ENCODE measurements around the gene TTC6.

TTC6 gene

DNA sequence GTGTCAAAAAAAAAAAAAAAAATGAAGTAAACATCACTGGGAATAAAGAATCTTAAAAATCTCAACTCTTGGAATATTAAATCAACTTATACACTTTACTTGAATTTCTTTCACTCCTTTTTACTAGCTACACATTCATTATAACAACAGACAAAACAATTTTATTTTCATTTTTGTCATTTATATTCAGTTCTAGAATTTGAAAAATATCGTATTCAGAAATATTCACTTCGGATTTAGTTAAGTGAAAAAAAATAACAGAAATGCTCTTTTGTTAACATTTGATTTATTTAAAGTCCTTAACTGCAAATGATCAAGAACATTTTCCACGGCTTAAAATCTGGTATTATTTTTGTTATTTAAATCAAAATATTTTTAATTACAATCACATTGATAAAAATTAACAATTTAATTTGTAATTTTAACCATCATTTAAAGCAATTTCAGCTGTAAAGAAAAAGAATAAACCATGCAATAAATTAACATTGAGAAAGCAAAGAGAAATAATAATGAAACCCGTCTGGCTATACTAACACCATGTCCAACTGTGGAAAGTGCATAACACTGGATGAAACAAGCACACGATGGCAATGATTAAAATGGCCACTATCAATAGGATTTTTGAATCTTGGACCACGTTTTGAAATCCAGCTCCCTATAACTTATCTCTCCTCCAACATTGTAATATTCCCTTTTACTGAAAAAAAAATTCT lies 5.6 kb upstream of the TTC6 start:
- Mint-ChIP-seq H3K4me1 (ENCODE audit: low read depth) (peaks cover 11% of the 10 kb centered on the region), H3K36me3 (ENCODE audit: low read depth) (peaks cover 1% of the 10 kb centered on the region), H3K9me3 (peaks cover 19% of the 10 kb centered on the region), H3K27ac (no peak overlapping the region), H3K27me3 (peaks cover 88% of the 10 kb centered on the region), H3K4me3 (no peak overlapping the region)
- no peak for DNase-seq

DNA sequence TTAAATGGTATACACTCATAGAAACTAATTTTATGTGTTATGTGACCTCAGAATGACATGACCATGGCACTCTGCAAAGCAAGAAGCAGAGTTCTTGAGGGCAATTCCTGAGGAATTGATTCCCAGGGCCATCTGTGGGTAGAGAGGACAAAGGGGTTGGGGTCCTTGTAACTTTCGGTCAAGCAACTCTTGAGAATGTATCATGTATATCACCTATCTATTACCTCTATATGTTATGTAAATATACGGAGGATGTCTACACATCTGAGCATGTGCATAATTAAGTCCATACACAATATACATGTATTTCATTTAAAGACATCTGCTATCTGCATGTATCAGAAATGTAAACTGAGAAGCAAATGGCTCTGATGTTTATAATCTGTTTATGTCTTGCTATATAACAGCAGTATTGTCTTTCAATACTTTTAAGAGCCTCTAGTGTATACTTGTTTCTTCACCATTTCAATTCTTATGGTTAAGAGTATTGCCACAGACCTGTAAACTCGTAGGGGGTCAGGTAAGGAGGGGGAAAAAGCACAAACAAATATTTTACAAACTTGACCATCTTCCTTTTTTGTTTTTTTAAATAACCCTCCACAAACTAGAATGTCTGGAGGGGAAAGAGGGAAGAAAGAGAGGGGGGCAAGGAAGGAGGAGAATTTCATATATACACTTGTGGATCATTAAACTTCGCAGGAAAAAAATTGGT lies 4.8 kb upstream of the TTC6 start:
- Mint-ChIP-seq H3K4me3 (no peak overlapping the region), H3K36me3 (ENCODE audit: low read depth) (peaks cover 1% of the 10 kb centered on the region), H3K4me1 (ENCODE audit: low read depth) (peaks cover 12% of the 10 kb centered on the region), H3K27me3 (peaks cover 83% of the 10 kb centered on the region), H3K9me3 (peaks cover 20% of the 10 kb centered on the region), H3K27ac (no peak overlapping the region)
- DNase-seq = no peak

DNA sequence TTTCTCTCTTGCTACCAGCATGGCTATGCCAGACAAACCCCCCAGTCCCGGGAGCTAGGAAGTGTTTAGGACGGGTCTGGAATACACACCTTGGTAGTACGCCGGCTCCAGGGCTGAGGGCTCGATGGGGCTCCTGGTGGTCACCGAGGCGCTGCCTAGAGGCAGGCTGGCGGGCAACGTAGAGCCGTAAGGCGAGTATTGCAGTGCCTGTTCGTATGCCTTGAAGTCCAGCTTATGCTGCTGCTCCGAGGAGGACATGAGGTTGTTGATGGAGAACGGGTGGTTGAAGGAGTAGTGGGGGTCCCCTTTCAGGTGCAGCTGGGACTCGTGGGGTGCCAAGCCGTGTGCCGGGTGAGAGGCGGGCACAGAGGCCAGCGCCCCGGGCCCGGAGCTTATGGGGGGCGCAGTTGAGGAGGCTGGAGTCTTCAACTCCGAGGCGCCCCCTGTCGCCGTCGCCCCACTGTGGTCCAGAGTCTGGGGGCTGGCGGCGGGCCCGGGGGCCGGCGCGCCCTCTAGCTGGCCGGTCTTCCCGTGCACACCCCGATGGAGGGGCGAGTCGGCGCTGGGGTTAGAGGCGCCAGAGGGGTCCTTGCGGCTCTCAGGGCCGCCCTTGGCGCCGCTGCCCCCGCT lies 4.0 kb upstream of the TTC6 start:
- peaks cover 83% of the 10 kb centered on the region for H3K27me3 Mint-ChIP-seq
- peaks cover 1% of the 10 kb centered on the region for H3K36me3 Mint-ChIP-seq (ENCODE audit: low read depth)
- H3K9me3 Mint-ChIP-seq = peaks cover 23% of the 10 kb centered on the region
- peak overlapping the region; percentile 75 for H3K27ac Mint-ChIP-seq
- no peak for DNase-seq
- no peak overlapping the region for H3K4me3 Mint-ChIP-seq
- peaks cover 20% of the 10 kb centered on the region for H3K4me1 Mint-ChIP-seq (ENCODE audit: low read depth)

DNA sequence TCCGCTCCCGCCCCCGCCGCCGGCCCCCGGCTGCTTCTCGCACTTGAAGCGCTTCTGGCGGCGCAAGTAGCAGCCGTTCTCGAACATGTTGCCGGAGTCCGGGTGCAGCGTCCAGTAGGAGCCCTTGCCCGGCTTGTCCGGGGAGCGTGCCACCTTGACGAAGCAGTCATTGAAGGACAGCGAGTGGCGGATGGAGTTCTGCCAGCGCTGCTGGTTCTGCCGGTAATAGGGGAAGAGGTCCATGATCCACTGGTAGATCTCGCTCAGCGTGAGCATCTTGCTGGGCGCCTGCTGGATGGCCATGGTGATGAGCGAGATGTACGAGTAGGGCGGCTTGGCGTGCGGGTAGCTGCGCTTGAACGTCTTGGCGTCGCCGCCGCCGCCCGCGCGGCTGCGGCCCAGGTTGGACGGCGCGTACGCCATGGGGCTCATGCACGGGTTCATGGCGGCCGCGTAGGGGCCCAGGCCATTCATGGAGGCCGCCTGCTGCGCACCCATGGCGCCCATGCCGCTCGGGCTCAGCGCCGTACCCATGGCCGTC lies 3.4 kb upstream of the TTC6 start:
- DNase-seq = peak; percentile 30
- peaks cover 85% of the 10 kb centered on the region for H3K27me3 Mint-ChIP-seq
- peaks cover 21% of the 10 kb centered on the region for H3K4me1 Mint-ChIP-seq (ENCODE audit: low read depth)
- H3K4me3 Mint-ChIP-seq = no peak overlapping the region
- peaks cover 24% of the 10 kb centered on the region for H3K9me3 Mint-ChIP-seq
- H3K27ac Mint-ChIP-seq = no peak overlapping the region
- peaks cover 1% of the 10 kb centered on the region for H3K36me3 Mint-ChIP-seq (ENCODE audit: low read depth)

DNA sequence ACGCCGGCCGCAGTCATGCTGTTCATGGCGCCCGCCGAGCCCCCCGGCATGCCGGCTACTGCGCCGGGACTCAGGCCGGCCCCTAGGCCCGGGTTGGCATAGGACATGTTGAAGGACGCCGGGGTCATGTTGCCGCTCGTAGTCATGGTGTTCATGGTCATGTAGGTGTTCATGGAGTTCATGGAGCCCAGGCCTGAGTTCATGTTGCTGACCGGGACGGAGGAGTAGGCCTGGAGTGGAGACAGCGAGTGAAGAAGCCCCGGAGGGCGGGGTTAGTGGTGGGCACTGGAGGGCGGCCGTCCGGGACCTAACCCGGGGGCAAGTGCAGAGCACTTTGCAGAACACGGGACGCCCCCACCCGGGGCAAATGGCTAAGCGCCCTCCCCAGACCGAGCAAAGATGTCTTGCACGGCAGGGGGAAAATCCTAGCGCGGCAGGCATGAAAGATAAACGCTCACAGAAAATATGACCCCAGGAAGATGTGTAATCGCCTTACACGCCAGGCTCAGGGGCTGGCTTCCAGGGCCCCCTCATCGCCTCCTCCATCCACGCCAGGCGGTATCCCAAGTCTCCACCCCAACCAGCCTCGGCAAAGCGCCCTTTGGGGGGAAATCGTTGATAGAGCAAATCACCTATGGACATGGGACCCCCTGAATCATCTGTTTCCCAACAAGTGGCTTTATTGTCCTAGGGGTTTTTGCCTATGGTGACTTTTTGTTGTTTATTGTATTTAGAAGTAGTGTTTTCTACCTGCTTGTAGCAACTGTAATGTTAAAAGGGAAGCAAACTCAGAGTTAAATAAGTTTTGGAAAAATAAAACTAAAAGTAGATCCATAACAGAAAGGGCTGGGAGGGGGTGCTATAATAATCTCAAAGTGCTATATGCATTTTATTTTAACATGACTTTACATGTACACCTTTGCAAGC lies 2.7 kb upstream of the TTC6 start:
- Mint-ChIP-seq H3K27me3 (peaks cover 85% of the 10 kb centered on the region), H3K9me3 (peaks cover 24% of the 10 kb centered on the region), H3K4me1 (ENCODE audit: low read depth) (peaks cover 24% of the 10 kb centered on the region), H3K27ac (no peak overlapping the region), H3K4me3 (no peak overlapping the region), H3K36me3 (ENCODE audit: low read depth) (peaks cover 1% of the 10 kb centered on the region)
- DNase-seq = no peak

DNA sequence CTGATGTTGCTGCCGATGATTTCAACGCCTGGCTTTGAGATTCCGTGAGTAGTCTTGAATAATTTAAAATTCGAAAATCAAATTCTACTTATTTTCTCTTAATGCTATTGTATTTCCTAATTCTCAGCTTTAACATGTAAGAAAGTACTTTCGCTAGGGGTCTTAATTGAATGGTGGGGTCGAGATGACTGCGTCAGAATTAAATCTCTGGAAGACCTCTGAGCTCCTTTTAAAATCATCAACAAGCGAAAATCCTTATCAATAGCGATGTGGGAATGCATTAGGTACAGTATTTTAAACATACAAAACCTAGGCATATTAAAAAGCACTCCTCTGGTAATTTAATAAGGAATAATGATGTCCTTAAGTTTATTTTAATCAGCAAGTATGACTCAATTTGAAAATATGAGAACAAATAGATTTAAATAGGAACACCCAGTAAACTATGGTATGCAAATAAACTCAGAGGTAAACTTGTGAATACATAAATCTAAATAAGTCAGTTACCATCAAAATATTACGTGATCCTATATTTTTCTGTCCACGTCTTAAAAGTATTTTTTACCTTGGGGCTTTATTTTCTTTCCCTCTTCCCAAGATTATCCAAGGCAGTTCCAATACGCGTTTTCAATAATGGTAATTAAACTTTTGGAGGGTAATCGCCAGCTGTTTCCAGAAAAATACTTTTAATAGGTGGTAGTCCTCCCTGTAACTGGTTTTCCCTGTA lies 1.8 kb upstream of the TTC6 start:
- Mint-ChIP-seq H3K36me3 (ENCODE audit: low read depth) (peaks cover 1% of the 10 kb centered on the region), H3K27me3 (peaks cover 84% of the 10 kb centered on the region), H3K4me3 (peak overlapping the region; percentile 57), H3K27ac (peak overlapping the region; percentile 63), H3K9me3 (peaks cover 21% of the 10 kb centered on the region), H3K4me1 (ENCODE audit: low read depth) (peaks cover 28% of the 10 kb centered on the region)
- no peak for DNase-seq

DNA sequence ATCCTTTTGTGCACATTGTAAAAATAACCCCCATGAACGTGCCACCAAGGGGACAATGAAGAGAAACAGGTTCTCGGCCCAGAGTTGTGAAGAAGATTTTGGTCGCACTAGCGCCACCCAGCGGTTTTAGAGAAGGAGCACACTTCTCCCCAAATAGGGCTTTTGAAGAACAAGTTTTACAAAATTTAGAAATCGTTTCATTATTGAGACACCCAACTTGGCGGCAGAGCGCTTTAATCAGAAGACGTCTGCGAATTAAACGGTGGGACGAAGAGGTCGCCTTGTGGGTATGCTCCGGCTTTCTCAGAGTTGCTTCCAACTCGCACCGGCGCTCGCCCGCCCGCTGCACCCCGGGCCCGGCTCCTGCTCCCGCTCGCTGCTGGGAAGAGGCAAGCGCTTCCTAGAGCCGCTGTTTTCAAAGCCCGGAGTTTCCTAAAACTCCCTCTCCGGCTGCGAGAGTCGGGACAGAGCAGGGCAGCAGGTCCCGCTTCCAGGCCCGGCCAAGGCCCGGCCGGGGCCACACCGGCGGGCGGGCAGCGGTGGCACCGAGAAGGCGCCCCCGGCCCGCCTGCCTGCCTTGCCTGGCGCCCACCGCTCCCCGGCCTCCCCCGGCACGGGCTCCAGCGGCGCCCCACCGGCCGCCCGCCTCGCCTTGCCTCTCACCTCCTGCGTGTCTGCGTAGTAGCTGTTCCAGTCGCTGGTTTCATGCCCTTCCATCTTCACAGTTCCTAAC lies 1.0 kb upstream of the TTC6 start:
- peak overlapping the region; percentile 63 for H3K27ac Mint-ChIP-seq

DNA sequence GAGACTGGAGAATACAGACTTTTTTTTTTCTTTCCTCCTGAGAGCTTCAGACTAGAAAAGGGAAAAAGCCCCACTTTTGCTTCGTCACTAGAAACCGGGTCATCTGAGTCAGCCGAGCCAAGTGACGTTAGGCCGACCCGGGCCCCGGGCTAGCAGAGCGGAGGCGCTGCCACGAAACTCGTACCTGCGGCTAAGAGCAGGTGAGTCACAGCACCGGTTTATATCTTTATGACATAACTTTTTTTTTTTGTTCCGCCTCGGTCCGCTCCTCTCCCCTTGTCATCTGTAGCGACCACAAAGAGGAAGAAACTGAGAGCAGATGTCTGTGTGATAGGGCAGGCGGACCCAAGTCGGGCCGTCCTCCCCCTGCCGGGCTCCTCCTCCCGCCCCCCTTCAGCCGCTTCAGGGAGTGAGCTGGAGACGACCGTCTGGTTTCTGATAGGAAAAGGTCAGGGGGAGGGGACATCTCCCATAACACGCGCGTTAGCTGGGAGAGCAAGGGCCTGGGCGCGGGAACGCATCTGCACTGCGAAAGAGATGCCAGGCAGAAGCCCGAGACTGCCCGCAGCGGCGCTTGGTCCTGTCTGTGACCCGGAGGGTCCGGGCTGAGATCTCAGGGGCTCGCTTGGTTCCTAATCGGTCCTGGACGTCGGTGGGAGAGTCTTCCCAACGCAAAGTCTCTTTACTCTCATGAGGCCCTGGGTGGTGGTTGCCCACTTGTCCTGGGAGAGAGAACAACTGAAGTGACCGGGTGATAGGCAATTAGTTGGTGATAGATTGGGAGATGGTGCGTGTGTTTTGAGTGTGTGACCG lies 586 bp downstream of the TTC6 start:
- Mint-ChIP-seq H3K4me3 (peak overlapping the region; percentile 71), H3K27ac (peak overlapping the region; percentile 86), H3K4me1 (ENCODE audit: low read depth) (peaks cover 40% of the 10 kb centered on the region), H3K27me3 (peaks cover 87% of the 10 kb centered on the region), H3K9me3 (peaks cover 16% of the 10 kb centered on the region), H3K36me3 (ENCODE audit: low read depth) (peaks cover 3% of the 10 kb centered on the region)
- DNase-seq = peak; percentile 77

More for the DNA sequence above, 1.0 kb upstream of the TTC6 start:
- peak overlapping the region; percentile 58 for H3K4me3 Mint-ChIP-seq
- H3K27me3 Mint-ChIP-seq = peaks cover 84% of the 10 kb centered on the region
- peak; percentile 37 for DNase-seq
- peaks cover 3% of the 10 kb centered on the region for H3K36me3 Mint-ChIP-seq (ENCODE audit: low read depth)
- H3K4me1 Mint-ChIP-seq (ENCODE audit: low read depth) = peaks cover 35% of the 10 kb centered on the region
- peaks cover 17% of the 10 kb centered on the region for H3K9me3 Mint-ChIP-seq

DNA sequence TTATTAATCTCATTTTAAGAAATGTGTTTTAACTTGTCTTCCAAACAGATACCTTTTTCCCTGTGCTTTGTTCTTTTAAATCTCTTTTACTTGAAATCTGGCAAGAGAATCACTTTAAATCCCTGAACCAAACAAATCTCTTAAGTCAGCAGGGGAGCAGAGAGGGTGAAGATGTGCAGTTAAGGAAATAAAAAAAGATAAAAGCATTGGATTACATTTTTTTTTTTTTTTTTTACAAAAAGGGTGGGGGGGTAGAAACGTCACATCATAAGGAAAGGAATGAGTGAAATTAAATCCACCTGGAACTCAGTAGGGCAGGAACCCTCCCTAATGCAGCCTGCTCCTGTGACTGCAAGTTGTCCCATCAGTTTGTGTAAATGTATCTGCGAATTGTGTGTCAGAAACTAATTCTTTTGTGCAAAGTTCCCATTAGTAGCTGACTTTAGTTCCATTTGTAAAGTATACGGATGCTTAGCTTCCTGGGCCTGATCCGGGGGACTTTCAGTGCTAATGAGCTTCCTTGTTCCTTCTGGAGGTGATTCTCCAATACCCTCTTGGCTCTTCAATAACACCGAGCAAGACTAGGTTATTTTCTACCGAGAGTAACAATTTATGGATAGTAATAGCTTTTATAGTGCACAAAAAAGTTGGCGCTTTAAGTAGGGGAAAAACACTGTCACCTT lies 1.5 kb downstream of the TTC6 start:
- H3K9me3 Mint-ChIP-seq = peaks cover 16% of the 10 kb centered on the region
- H3K4me1 Mint-ChIP-seq (ENCODE audit: low read depth) = peaks cover 38% of the 10 kb centered on the region
- peaks cover 2% of the 10 kb centered on the region for H3K36me3 Mint-ChIP-seq (ENCODE audit: low read depth)
- peaks cover 90% of the 10 kb centered on the region for H3K27me3 Mint-ChIP-seq
- H3K4me3 Mint-ChIP-seq = no peak overlapping the region
- no peak for DNase-seq
- H3K27ac Mint-ChIP-seq = no peak overlapping the region

DNA sequence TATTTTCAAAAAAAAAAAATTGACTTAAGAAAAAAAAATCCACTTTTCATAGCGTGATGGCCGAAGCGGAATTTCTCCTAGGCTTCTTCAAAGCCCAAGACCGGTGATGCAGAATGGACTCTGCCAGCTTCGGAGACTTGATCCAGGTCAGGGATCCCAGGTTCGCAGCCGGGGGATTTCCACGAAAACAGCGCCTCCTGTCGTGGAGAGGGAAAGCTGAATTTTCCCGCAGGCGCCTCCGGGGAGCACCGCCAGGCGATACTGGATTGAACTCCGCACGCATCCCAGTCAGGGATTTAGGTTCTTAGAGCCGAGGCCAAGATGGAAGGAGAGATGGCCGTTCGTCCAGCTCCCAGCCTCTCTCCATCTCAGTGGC lies 2.1 kb downstream of the TTC6 start:
- no peak for DNase-seq
- peaks cover 91% of the 10 kb centered on the region for H3K27me3 Mint-ChIP-seq
- H3K9me3 Mint-ChIP-seq = peaks cover 15% of the 10 kb centered on the region
- H3K4me3 Mint-ChIP-seq = no peak overlapping the region
- H3K4me1 Mint-ChIP-seq (ENCODE audit: low read depth) = peaks cover 37% of the 10 kb centered on the region
- peaks cover 2% of the 10 kb centered on the region for H3K36me3 Mint-ChIP-seq (ENCODE audit: low read depth)
- no peak overlapping the region for H3K27ac Mint-ChIP-seq

DNA sequence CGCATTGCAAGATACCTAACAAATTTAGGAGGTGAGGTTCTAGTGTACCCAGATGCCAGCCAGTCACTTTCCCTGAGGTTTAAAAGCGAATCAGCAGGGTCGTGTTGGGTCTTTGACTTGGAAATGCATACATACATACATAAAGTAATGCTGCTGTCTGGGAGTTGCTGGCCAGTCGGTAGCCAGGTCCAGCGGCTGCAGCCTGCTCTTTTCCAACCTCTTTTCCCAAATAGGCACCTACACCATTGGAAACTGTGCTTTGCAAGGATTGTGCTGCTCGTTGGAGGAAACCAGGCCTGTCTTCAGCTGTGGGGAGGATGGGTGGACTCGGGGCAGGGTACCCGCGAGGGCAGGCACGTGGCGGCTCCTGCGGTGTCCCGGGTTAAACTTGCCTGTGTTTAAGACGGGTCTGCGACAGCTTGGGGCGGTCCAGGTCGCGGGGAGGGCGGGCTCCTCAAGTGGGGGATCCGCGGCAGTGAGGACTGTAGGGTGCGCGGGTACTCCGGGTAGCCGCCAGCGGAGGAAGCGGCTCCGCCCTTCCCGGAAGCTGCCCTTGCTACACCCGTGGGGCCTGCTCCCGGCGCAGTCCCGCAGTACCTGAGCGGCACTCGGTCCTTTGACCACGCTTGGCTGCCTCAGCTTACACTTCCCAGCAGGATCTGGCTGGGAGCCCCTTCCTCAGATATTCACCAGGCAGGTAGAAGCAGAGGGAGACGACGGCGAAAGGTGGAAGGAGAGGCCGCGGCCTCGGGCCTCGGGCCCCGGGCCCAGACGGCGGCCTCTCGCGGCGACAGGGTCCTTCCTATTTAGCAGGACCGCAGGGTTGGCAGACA lies 2.7 kb downstream of the TTC6 start:
- no peak overlapping the region for H3K4me3 Mint-ChIP-seq
- H3K27me3 Mint-ChIP-seq = peaks cover 91% of the 10 kb centered on the region
- H3K4me1 Mint-ChIP-seq (ENCODE audit: low read depth) = peaks cover 35% of the 10 kb centered on the region
- H3K27ac Mint-ChIP-seq = no peak overlapping the region
- peak; percentile 32 for DNase-seq
- peaks cover 11% of the 10 kb centered on the region for H3K9me3 Mint-ChIP-seq
- H3K36me3 Mint-ChIP-seq (ENCODE audit: low read depth) = peaks cover 2% of the 10 kb centered on the region
